Measurements from ENCODE around the gene LNX1.

DNA sequence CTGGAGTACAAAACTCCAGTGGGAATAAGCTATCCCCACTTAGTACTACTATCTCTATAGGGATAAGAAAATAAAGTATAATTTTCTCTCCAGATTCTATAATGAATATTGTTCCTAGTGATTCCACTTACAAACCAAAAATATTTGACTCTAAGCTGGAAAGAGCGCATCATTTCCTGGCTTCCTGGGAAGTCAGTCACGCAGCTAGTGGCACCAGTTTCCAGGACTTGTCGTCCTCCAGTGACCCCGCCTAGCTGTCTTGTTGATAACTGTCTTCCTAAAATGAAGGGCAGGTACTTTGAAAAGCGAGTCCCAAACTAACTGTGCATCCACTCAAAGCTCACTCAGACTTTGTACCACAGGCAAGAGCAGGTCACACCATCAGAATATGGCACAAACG lies 39.3 kb downstream of the LNX1 start:
- TF ChIP-seq POLR2A (IDR thresholded peaks at IDR 0.05): no peak
- TF ChIP-seq, protein P1, sequence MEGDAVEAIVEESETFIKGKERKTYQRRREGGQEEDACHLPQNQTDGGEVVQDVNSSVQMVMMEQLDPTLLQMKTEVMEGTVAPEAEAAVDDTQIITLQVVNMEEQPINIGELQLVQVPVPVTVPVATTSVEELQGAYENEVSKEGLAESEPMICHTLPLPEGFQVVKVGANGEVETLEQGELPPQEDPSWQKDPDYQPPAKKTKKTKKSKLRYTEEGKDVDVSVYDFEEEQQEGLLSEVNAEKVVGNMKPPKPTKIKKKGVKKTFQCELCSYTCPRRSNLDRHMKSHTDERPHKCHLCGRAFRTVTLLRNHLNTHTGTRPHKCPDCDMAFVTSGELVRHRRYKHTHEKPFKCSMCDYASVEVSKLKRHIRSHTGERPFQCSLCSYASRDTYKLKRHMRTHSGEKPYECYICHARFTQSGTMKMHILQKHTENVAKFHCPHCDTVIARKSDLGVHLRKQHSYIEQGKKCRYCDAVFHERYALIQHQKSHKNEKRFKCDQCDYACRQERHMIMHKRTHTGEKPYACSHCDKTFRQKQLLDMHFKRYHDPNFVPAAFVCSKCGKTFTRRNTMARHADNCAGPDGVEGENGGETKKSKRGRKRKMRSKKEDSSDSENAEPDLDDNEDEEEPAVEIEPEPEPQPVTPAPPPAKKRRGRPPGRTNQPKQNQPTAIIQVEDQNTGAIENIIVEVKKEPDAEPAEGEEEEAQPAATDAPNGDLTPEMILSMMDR (IDR thresholded peaks at IDR 0.05): no peak
